ENCODE results near the gene NCAM1. TPM values are rescaled to one million over a fixed set of nuclear protein-coding genes. Genes with fewer than 3 reads are reported as not detected.

The NCAM1 gene
- total and polyA plus RNA-seq, 2 donors (not counting 3 experiments of a cell fraction or from before 2014, with no cell fraction given) = 0.03 TPM; not detected in 1

DNA sequence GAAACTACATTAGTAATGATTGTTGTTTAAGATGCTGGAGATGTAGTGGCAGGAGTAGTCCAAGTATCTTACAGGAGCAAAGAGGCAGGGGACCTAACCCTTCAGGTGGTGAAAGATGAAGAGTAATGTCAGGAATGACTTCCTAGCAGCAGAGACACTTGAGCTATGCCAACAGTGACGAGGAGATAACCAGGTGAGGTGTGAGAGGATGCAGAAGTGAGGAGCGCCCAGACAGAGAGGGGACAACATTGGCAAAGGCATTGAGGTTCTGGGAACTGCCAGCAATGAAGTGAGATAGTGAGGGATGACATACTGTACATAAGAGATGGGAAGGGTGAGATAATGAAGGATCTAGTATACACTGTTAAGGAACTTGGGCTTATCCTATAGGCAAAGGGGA is 95.8 kb downstream of the NCAM1 start:
- dilution Hi-C loops (cut with MboI; ENCODE audit: extremely low pct_ligation_motif_present, low sequenced_read_pairs) = no loop called here
- H3K9ac ChIP-seq (replicated peaks; ENCODE audit: extremely low read depth, insufficient read depth, low read length) = no peak overlapping the region
- no peak overlapping the region for H3K4me3 ChIP-seq (replicated peaks in 1 of 3; ENCODE audit: insufficient read depth in 1 of 3, low read depth in 1 of 3, low read length in 3 of 3)
- BruUV-seq (replicated peaks) = no TSS peak
- no peak for FAIRE-seq
- no peaks in the 10 kb centered on the region for H3K9me1 ChIP-seq (replicated peaks; ENCODE audit: control insufficient read depth, extremely low read depth, insufficient read depth, low read length)
- H3K27ac ChIP-seq (ENCODE audit: insufficient read depth, low read depth, low read length) = no peak overlapping the region
- POLR2A ChIA-PET = no interaction called here
- H2AFZ ChIP-seq (ENCODE audit: low read depth, low read length) = no peak overlapping the region
- TF ChIP-seq EZH2 (IDR thresholded peaks at IDR 0.05; ENCODE audit: borderline replicate concordance, low read depth, low read length, severe bottlenecking) = no peak
- no peak for TF ChIP-seq GATA2 (IDR thresholded peaks at IDR 0.05; ENCODE audit: insufficient read depth, insufficient read length, low read depth, low read length)
- TF ChIP-seq MYC (IDR thresholded peaks at IDR 0.05; ENCODE audit: low read depth, low read length) = no peak
- TF ChIP-seq POLR2A (IDR thresholded peaks at IDR 0.05; ENCODE audit: low read depth, low read length) = no peak
- TF ChIP-seq, protein P1, sequence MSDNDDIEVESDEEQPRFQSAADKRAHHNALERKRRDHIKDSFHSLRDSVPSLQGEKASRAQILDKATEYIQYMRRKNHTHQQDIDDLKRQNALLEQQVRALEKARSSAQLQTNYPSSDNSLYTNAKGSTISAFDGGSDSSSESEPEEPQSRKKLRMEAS (IDR thresholded peaks at IDR 0.05; ENCODE audit: insufficient read depth, insufficient read length) = no peak
- TF ChIP-seq, protein P2, sequence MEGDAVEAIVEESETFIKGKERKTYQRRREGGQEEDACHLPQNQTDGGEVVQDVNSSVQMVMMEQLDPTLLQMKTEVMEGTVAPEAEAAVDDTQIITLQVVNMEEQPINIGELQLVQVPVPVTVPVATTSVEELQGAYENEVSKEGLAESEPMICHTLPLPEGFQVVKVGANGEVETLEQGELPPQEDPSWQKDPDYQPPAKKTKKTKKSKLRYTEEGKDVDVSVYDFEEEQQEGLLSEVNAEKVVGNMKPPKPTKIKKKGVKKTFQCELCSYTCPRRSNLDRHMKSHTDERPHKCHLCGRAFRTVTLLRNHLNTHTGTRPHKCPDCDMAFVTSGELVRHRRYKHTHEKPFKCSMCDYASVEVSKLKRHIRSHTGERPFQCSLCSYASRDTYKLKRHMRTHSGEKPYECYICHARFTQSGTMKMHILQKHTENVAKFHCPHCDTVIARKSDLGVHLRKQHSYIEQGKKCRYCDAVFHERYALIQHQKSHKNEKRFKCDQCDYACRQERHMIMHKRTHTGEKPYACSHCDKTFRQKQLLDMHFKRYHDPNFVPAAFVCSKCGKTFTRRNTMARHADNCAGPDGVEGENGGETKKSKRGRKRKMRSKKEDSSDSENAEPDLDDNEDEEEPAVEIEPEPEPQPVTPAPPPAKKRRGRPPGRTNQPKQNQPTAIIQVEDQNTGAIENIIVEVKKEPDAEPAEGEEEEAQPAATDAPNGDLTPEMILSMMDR (IDR thresholded peaks at IDR 0.05; ENCODE audit: extremely low read depth in 1 of 2, insufficient read depth in 1 of 2, low read depth in 1 of 2, low read length in 2 of 2) = no peak
- TF ChIP-seq JUN (IDR thresholded peaks at IDR 0.05; ENCODE audit: borderline replicate concordance, insufficient read depth, insufficient read length, low read depth) = no peak
- no peak for TF ChIP-seq POLR2AphosphoS5 (IDR thresholded peaks at IDR 0.05; ENCODE audit: insufficient read depth, low read depth, low read length)
- TF ChIP-seq FOS (IDR thresholded peaks at IDR 0.05; ENCODE audit: borderline replicate concordance, insufficient read depth, low read length) = no peak
- H3K9me3 ChIP-seq (replicated peaks; ENCODE audit: control insufficient read depth, insufficient read depth, low read length) = no peaks in the 10 kb centered on the region
- no peaks in the 10 kb centered on the region for H4K20me1 ChIP-seq (replicated peaks; ENCODE audit: control insufficient read depth, extremely low read depth, insufficient read depth, low read length)
- no peak for DNase-seq (ENCODE audit: low read depth, low spot score)
- no peaks in the 10 kb centered on the region for H3K27me3 ChIP-seq (ENCODE audit: control insufficient read depth in 2 of 2, insufficient read depth in 2 of 2, low read length in 2 of 2)
- no peaks in the 10 kb centered on the region for H3K79me2 ChIP-seq (ENCODE audit: control insufficient read depth, insufficient read depth, low read length)
- H3K36me3 ChIP-seq (ENCODE audit: control insufficient read depth in 2 of 2, extremely low read depth in 1 of 2, insufficient read depth in 2 of 2, low read length in 2 of 2) = no peaks in the 10 kb centered on the region
- H3K4me1 ChIP-seq (ENCODE audit: control insufficient read depth, extremely low read depth, insufficient read depth, low read length) = no peaks in the 10 kb centered on the region
- intact Hi-C loops (cut with micrococcal nuclease) = no loop called here
- H3K4me2 ChIP-seq (ENCODE audit: insufficient read depth, low read length) = no peak overlapping the region
- CTCF ChIA-PET = no interaction called here

Measured in endothelial cell of umbilical vein (primary cell).